Endothelial cell of umbilical vein (primary cell): ENCODE results near the gene TIMELESS. TPM values are rescaled to one million over a fixed set of nuclear protein-coding genes. Genes with fewer than 3 reads are reported as not detected.

Source experiments
- BruUV-seq: library from RNA; stranded (reverse); fragments of 400-500 nt; replicated peaks from 2 replicates; lab custom pipeline; 2021; lab: Mats Ljungman, UMichigan
- CTCF ChIA-PET: fragments of 300-600, 350-600 bp; sonication (Branson Sonifier 250); formaldehyde crosslinking; loops from one replicate; lab custom pipeline; 2021; ENCODE audit warnings: antibody characterized with exemption, inconsistent platforms; lab: Charles Lee
- POLR2A ChIA-PET: fragments of 300-600, 350-600 bp; sonication (Branson Sonifier 250); formaldehyde crosslinking; loops from one replicate; lab custom pipeline; 2021; ENCODE audit warnings: antibody characterized with exemption, inconsistent platforms; lab: Charles Lee
- DNase-seq: peaks from one replicate; pipeline ENCODE4 v3.0.0-alpha.2; 2011; ENCODE audit warnings: low read depth, low spot score
- FAIRE-seq: peaks from 2 replicates; lab custom pipeline; 2011; peaks lifted over from hg19 to GRCh38; lab: Jason Lieb, UNC
- H2AFZ ChIP-seq: 2 replicates; pipeline ENCODE4 v1.6.0; 2012; ENCODE audit warnings: low read depth, low read length, control low read depth, inconsistent platforms
- H3K27ac ChIP-seq: 2 replicates; pipeline ENCODE4 v1.5.1; 2011; ENCODE audit warnings: low read depth, mild to moderate bottlenecking, control low read depth, low read length, moderate library complexity; ENCODE audit not compliant: insufficient read depth
- H3K27me3 ChIP-seq, 2 experiments: 2 replicates each; pipeline versions ENCODE4 v1.6.0 to v1.6.1; 2011; ENCODE audit warnings: low read length in 2 of 2, mixed read lengths in 1 of 2; ENCODE audit not compliant: control insufficient read depth in 2 of 2, insufficient read depth in 2 of 2
- H3K36me3 ChIP-seq, 2 experiments: 2 replicates in 1 of 2; 3 replicates in 1 of 2; pipeline ENCODE4 v1.5.1; 2011; ENCODE audit warnings: low read length in 2 of 2, mild to moderate bottlenecking in 1 of 2, moderate library complexity in 1 of 2; ENCODE audit not compliant: control insufficient read depth in 2 of 2, insufficient read depth in 2 of 2; ENCODE audit errors: extremely low read depth in 1 of 2
- H3K4me1 ChIP-seq: 3 replicates; pipeline ENCODE4 v1.5.1; 2011; ENCODE audit warnings: mild to moderate bottlenecking, low read length; ENCODE audit not compliant: control insufficient read depth, insufficient read depth; ENCODE audit errors: extremely low read depth
- H3K4me2 ChIP-seq: 2 replicates; pipeline ENCODE4 v1.6.1; 2011; ENCODE audit warnings: low read length, control low read depth, mixed read lengths; ENCODE audit not compliant: insufficient read depth
- H3K4me3 ChIP-seq, 3 experiments: fragments of 200-600 bp in 1 of 3; sonication (generic), shearing (Covaris generic) in 1 of 3; replicated peaks in 1 of 3; 2 replicates each; pipeline ENCODE4 v1.5.1; 2011 to 2016; ENCODE audit warnings: control low read depth in 3 of 3, low read length in 3 of 3, mild to moderate bottlenecking in 2 of 3, inconsistent platforms in 1 of 3, low read depth in 1 of 3, moderate library complexity in 1 of 3; ENCODE audit not compliant: insufficient read depth in 1 of 3
- H3K79me2 ChIP-seq: 2 replicates; pipeline ENCODE4 v1.6.0; 2012; ENCODE audit warnings: low read length, inconsistent platforms; ENCODE audit not compliant: control insufficient read depth, insufficient read depth
- H3K9ac ChIP-seq: replicated peaks from 2 replicates; pipeline ENCODE3; 2011; ENCODE audit warnings: low read length, control low read depth; ENCODE audit not compliant: insufficient read depth; ENCODE audit errors: extremely low read depth
- H3K9me1 ChIP-seq: replicated peaks from 3 replicates; pipeline ENCODE4 v1.6.0; 2011; ENCODE audit warnings: mild to moderate bottlenecking, low read length; ENCODE audit not compliant: control insufficient read depth, insufficient read depth; ENCODE audit errors: extremely low read depth
- H3K9me3 ChIP-seq: replicated peaks from 2 replicates; pipeline ENCODE4 v1.5.1; 2012; ENCODE audit warnings: low read length, inconsistent platforms; ENCODE audit not compliant: control insufficient read depth, insufficient read depth
- H4K20me1 ChIP-seq: replicated peaks from 2 replicates; pipeline ENCODE3; 2011; ENCODE audit warnings: mild to moderate bottlenecking, low read length; ENCODE audit not compliant: control insufficient read depth, insufficient read depth; ENCODE audit errors: extremely low read depth
- CTCF ChIP-seq, 2 donors: IDR thresholded peaks; 1 replicate in 1 of 2; 2 replicates in 1 of 2; pipeline ENCODE4 v1.5.1; 2011; ENCODE audit warnings: low read length in 2 of 2, mild to moderate bottlenecking in 2 of 2, moderate library complexity in 2 of 2, control low read depth in 1 of 2, inconsistent platforms in 1 of 2, low read depth in 1 of 2; ENCODE audit not compliant: insufficient read depth in 1 of 2; ENCODE audit errors: extremely low read depth in 1 of 2
- EZH2 ChIP-seq: IDR thresholded peaks from 2 replicates; pipeline ENCODE4 v1.6.1; 2012; ENCODE audit warnings: borderline replicate concordance, low read depth, mild to moderate bottlenecking, moderate library complexity, low read length, inconsistent platforms; ENCODE audit not compliant: severe bottlenecking
- FOS ChIP-seq: IDR thresholded peaks from 2 replicates; pipeline ENCODE4 v1.6.1; 2011; ENCODE audit warnings: mild to moderate bottlenecking, low read length, moderate library complexity, borderline replicate concordance; ENCODE audit not compliant: insufficient read depth
- GATA2 ChIP-seq: IDR thresholded peaks from 2 replicates; pipeline ENCODE4 v1.7.0; 2011; ENCODE audit warnings: low read depth, mild to moderate bottlenecking, moderate library complexity, mixed read lengths, low read length; ENCODE audit not compliant: insufficient read length, insufficient read depth
- JUN ChIP-seq: IDR thresholded peaks from 2 replicates; pipeline ENCODE4 v1.6.1; 2011; ENCODE audit warnings: borderline replicate concordance, low read depth; ENCODE audit not compliant: insufficient read length, insufficient read depth
- MAX ChIP-seq: IDR thresholded peaks from 2 replicates; pipeline ENCODE4 v1.6.1; 2011; ENCODE audit not compliant: insufficient read depth, insufficient read length
- MYC ChIP-seq: IDR thresholded peaks from one replicate; pipeline ENCODE4 v1.6.1; 2011; ENCODE audit warnings: mild to moderate bottlenecking, low read depth, low read length
- POLR2A ChIP-seq: IDR thresholded peaks from 2 replicates; pipeline ENCODE4 v1.6.1; 2012; ENCODE audit warnings: low read depth, mild to moderate bottlenecking, control low read depth, low read length
- POLR2AphosphoS5 ChIP-seq: IDR thresholded peaks from 2 replicates; pipeline ENCODE4 v1.6.1; 2012; ENCODE audit warnings: low read depth, mild to moderate bottlenecking, control low read depth, low read length, moderate library complexity; ENCODE audit not compliant: insufficient read depth
- dilution Hi-C: fragments of 300-500 bp; cut with MboI; formaldehyde crosslinking; loops from one replicate; pipeline ENCODE4 v1.15.0; 2019; ENCODE audit warnings: low sequenced_read_pairs; ENCODE audit not compliant: extremely low pct_ligation_motif_present
- intact Hi-C: fragments of 100-400 bp; cut with micrococcal nuclease; formaldehyde crosslinking; loops from one replicate; pipeline ENCODE4 v1.10.0; 2022
- polyA plus RNA-seq, 4 experiments: library from polyadenylated mRNA; depleted of rRNA in 3 of 4; stranded (reverse) in 3 of 4; unstranded in 1 of 4; fragments of >200 nt; gene quantifications; 2 replicates each; pipeline versions ENCODE4 v1.2.1 to v1.2.3, GENCODE V29; 2011 to 2012; ENCODE audit warnings: missing spikeins in 1 of 4
- total RNA-seq: library from RNA; stranded (reverse); gene quantifications from 2 replicates; pipeline ENCODE4 v1.2.3, GENCODE V29; 2021

Gene TIMELESS
- total and polyA plus RNA-seq, 2 donors (not counting 3 experiments of a cell fraction or from before 2014, with no cell fraction given): 6.1 to 28.2 TPM

- no peak overlapping the region for H3K4me2 ChIP-seq
- no peaks in the 10 kb centered on the region for H3K27me3 ChIP-seq
- H3K9me3 ChIP-seq: no peaks in the 10 kb centered on the region
- POLR2A ChIA-PET: no interaction called here
- DNase-seq: no peak
- FAIRE-seq: no peak
- dilution Hi-C loops (no loop called here), intact Hi-C loops (no loop called here)
- no peak overlapping the region for H3K27ac ChIP-seq
- no peaks in the 10 kb centered on the region for H3K36me3 ChIP-seq
- H3K4me3 ChIP-seq: no peak overlapping the region
- H4K20me1 ChIP-seq: no peaks in the 10 kb centered on the region
- CTCF ChIA-PET: no interaction called here
- no TSS peak for BruUV-seq
- TF ChIP-seq FOS (no peak), GATA2 (no peak), MYC (no peak), JUN (no peak), EZH2 (no peak), CTCF (IDR thresholded peaks at IDR 0.05; ENCODE audit: extremely low read depth in 1 of 2, insufficient read depth in 1 of 2, low read depth in 1 of 2, low read length in 2 of 2) (no peak), POLR2A (no peak), MAX (no peak), POLR2AphosphoS5 (no peak)
- no peaks in the 10 kb centered on the region for H3K79me2 ChIP-seq
- no peaks in the 10 kb centered on the region for H3K4me1 ChIP-seq
- H2AFZ ChIP-seq: no peak overlapping the region
- no peak overlapping the region for H3K9ac ChIP-seq
- H3K9me1 ChIP-seq: no peaks in the 10 kb centered on the region
Observed at GRCh38 chr12:56392331-56392730, 56.9 kb downstream of the TIMELESS start.
